Calu3 (cell line): ENCODE results near the gene BACH1. TPM values are rescaled to one million over a fixed set of nuclear protein-coding genes. Genes with fewer than 3 reads are reported as not detected.
"Not testable (repeated sequence)": the region's sequence is repeated elsewhere in the genome, so short reads cannot be mapped to it uniquely, and the experiment has no call there.

Experiments
- BruUV-seq: library from RNA; stranded (reverse); fragments of 400-500 nt; replicated peaks from 2 replicates; lab custom pipeline; 2021; lab: Mats Ljungman, UMichigan
- CTCF ChIA-PET: fragments of 300-600 bp; sonication (Branson Sonifier 250); formaldehyde crosslinking; loops from one replicate; lab custom pipeline; 2022; ENCODE audit warnings: antibody characterized with exemption; lab: Charles Lee
- DNase-seq: peaks from one replicate; pipeline ENCODE4 v3.0.0; 2022
- H3K27ac Mint-ChIP-seq: one replicate; pipeline ENCODE4 v1.8.0; 2022; ENCODE audit warnings: mixed read lengths; ENCODE audit not compliant: unreplicated experiment
- H3K27me3 Mint-ChIP-seq: one replicate; pipeline ENCODE4 v1.8.0; 2022; ENCODE audit warnings: mixed read lengths; ENCODE audit not compliant: unreplicated experiment
- H3K36me3 Mint-ChIP-seq: one replicate; pipeline ENCODE4 v1.8.0; 2022; ENCODE audit warnings: mild to moderate bottlenecking, moderate library complexity, mixed read lengths; ENCODE audit not compliant: insufficient read depth, unreplicated experiment
- H3K4me1 Mint-ChIP-seq: one replicate; pipeline ENCODE4 v1.8.0; 2022; ENCODE audit warnings: mild to moderate bottlenecking, low read depth, mixed read lengths; ENCODE audit not compliant: unreplicated experiment
- H3K4me3 Mint-ChIP-seq: one replicate; pipeline ENCODE4 v1.8.0; 2022; ENCODE audit warnings: mild to moderate bottlenecking, low read depth, moderate library complexity, mixed read lengths; ENCODE audit not compliant: unreplicated experiment
- H3K9me3 Mint-ChIP-seq: one replicate; pipeline ENCODE4 v1.8.0; 2022; ENCODE audit warnings: low read depth, mixed read lengths; ENCODE audit not compliant: unreplicated experiment
- intact Hi-C: fragments of 100-400 bp; cut with micrococcal nuclease; formaldehyde crosslinking; loops from one replicate; pipeline ENCODE4 v1.10.0; 2022; ENCODE audit not compliant: unreplicated experiment
- total RNA-seq: library from RNA; stranded (reverse); gene quantifications from 2 replicates; pipeline ENCODE4 v1.2.3, GENCODE V29; 2022
- TF ChIP-seq, protein P1 (sequence below): fragments of 200-600 bp; IDR thresholded peaks from one replicate; pipeline ENCODE4 v1.8.0; 2022; ENCODE audit warnings: antibody characterized with exemption; ENCODE audit not compliant: unreplicated experiment

BACH1 gene
- total RNA-seq, 1 experiment from 2014 or later, result 80.2 TPM

DNA sequence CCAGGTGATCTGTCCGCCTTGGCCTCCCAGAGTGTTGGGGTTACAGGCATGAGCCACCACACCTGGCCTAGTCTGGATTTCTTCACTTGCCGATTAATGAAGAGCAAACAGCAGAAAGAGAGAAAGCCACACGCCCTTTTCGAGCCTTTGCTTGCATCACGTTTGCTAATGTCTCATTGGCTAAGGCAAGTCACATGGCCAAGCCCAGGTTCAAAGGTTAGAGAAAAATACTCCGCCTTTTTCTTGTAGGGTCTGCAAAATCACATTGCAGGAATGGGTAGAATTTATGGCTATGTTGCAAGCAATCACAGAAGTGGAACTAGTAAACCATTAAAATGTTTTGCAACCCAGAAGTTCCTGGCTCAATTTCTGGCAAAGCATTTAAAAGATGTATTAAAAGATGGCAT lies 26.8 kb upstream of the BACH1 start:
- no peaks in the 10 kb centered on the region for H3K9me3 Mint-ChIP-seq
- CTCF ChIA-PET, result no interaction called here
- DNase-seq, result no peak

DNA sequence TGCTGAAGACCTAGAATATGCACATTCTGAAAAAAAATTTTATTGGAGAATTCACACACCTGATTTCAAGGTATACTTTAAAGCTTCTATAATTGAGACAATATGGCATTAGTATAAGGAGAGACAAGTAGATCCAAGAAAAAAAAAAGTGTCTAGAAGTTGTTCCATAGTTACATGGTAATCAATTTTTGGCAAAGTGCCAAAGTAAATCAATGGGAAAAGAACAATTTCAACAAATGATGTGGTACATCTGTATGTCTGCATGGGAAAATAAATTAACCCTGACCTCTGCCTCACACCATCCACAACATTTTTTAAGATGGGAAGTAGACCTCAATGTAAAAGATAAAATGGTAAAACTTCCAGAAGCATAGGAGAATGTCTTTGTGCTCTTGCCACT lies 21.3 kb upstream of the BACH1 start:
- intact Hi-C loops, result no loop called here
- H3K9me3 Mint-ChIP-seq, result no peaks in the 10 kb centered on the region
- no TSS peak for BruUV-seq
- no peak overlapping the region for H3K4me3 Mint-ChIP-seq
- H3K36me3 Mint-ChIP-seq, result no peaks in the 10 kb centered on the region
- CTCF ChIA-PET, result no interaction called here
- DNase-seq, result no peak
- TF ChIP-seq, protein P1, sequence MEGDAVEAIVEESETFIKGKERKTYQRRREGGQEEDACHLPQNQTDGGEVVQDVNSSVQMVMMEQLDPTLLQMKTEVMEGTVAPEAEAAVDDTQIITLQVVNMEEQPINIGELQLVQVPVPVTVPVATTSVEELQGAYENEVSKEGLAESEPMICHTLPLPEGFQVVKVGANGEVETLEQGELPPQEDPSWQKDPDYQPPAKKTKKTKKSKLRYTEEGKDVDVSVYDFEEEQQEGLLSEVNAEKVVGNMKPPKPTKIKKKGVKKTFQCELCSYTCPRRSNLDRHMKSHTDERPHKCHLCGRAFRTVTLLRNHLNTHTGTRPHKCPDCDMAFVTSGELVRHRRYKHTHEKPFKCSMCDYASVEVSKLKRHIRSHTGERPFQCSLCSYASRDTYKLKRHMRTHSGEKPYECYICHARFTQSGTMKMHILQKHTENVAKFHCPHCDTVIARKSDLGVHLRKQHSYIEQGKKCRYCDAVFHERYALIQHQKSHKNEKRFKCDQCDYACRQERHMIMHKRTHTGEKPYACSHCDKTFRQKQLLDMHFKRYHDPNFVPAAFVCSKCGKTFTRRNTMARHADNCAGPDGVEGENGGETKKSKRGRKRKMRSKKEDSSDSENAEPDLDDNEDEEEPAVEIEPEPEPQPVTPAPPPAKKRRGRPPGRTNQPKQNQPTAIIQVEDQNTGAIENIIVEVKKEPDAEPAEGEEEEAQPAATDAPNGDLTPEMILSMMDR, result no peak
- no peak overlapping the region for H3K27ac Mint-ChIP-seq
- no peaks in the 10 kb centered on the region for H3K27me3 Mint-ChIP-seq
- no peaks in the 10 kb centered on the region for H3K4me1 Mint-ChIP-seq

More for the DNA sequence above, 26.8 kb upstream of the BACH1 start:
- no peak overlapping the region for H3K27ac Mint-ChIP-seq
- H3K4me3 Mint-ChIP-seq, result no peak overlapping the region
- no peaks in the 10 kb centered on the region for H3K4me1 Mint-ChIP-seq
- no peaks in the 10 kb centered on the region for H3K36me3 Mint-ChIP-seq
- H3K27me3 Mint-ChIP-seq, result no peaks in the 10 kb centered on the region
- BruUV-seq, result no TSS peak
- intact Hi-C loops, result no loop called here
- TF ChIP-seq, protein P1, result no peak

DNA sequence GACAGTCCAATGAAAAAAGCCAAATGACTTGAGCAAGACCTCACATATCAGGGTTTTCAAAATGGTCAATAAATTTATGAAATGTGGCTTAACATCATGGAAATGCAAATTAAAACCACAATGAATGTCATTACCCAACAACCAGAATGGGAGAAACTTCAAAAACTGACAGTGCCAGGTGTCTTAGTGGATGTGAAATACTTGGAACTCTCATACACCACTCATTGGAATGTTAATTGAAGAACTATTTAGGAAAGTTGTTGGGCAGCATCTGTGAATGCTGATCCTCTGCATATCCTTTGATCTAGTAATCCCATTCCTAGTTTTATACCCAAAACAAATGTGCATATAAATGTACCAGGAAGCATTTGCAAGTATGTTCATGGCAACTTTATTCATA lies 19.2 kb upstream of the BACH1 start:
- H3K4me1 Mint-ChIP-seq, result no peaks in the 10 kb centered on the region
- DNase-seq, result no peak
- no peaks in the 10 kb centered on the region for H3K27me3 Mint-ChIP-seq
- intact Hi-C loops, result no loop called here
- no TSS peak for BruUV-seq
- CTCF ChIA-PET, result no interaction called here
- TF ChIP-seq, protein P1, result no peak
- no peak overlapping the region for H3K4me3 Mint-ChIP-seq
- H3K36me3 Mint-ChIP-seq, result no peaks in the 10 kb centered on the region
- no peaks in the 10 kb centered on the region for H3K9me3 Mint-ChIP-seq
- no peak overlapping the region for H3K27ac Mint-ChIP-seq

DNA sequence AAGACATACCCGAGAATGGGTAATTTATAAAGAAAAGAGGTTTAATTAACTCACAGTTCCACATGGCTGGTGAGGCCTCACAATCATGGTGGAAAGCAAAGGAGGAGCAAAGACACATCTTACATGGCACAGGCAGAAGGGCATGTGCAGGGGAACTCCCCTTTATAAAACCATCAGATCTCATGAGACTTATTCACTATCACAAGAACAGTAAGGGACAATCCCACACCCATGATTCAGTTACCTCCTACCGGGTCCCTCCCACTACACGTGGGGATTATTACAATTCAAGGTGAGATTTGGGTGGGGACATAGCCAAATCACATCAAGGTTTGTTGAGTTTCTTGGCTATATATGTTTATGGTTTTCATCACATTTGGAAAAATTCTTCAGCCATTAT lies 16.9 kb upstream of the BACH1 start:
- not testable (repeated sequence) for H3K9me3 Mint-ChIP-seq, H3K36me3 Mint-ChIP-seq

DNA sequence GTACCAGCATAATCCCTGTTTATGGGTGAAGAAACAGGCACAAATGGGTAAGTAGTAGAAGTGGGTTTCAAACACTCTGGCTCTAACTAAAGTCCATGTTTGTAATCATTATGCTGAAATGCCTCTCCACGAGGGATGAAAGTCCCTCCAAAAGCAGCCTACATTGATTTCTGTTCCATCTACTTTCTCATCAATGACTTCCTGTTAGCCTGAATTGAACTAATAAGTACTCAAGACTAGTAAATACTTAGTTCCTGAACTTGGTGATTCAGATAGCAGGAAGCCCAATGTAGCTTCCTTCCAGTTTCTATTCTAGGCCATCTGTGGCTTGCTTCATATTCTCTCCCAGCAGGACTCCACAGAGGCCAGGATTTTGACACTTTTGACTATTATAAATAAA lies 11.3 kb upstream of the BACH1 start:
- CTCF ChIA-PET, result no interaction called here
- intact Hi-C loops, result no loop called here
- TF ChIP-seq, protein P1, result no peak
- Mint-ChIP-seq H3K27me3 (no peaks in the 10 kb centered on the region), H3K36me3 (no peaks in the 10 kb centered on the region), H3K9me3 (no peaks in the 10 kb centered on the region), H3K27ac (no peak overlapping the region), H3K4me3 (no peak overlapping the region), H3K4me1 (peaks cover 7% of the 10 kb centered on the region)
- no TSS peak for BruUV-seq
- DNase-seq, result no peak

More for the DNA sequence above, 16.9 kb upstream of the BACH1 start:
- H3K4me3 Mint-ChIP-seq, BruUV-seq, intact Hi-C loops, H3K27me3 Mint-ChIP-seq, DNase-seq, H3K4me1 Mint-ChIP-seq, H3K27ac Mint-ChIP-seq, CTCF ChIA-PET: not testable (repeated sequence)
